Ammon's horn (tissue), 1 donor: ENCODE measurements around the gene TUFM.
"Not testable (repeated sequence)": the region's sequence is repeated elsewhere in the genome, so short reads cannot be mapped to it uniquely, and the experiment has no call there.

ENCODE experiments used
- DNase-seq: peaks from one replicate; pipeline ENCODE4 v3.0.0-alpha.2; 2016; ENCODE audit warnings: low spot score

Gene TUFM

GRCh38 chr16:28846080-28846932, at the start of gene TUFM:
TUFM (minus strand) TSS chr16:28846348; CDS start chr16:28846269, 79 bp downstream.
- DNase-seq, result peak; percentile 100

GRCh38 chr16:28895609-28896008, 49.5 kb upstream of the TUFM start:
- no peak for DNase-seq

- DNase-seq, result no peak
Observed at GRCh38 chr16:28893291-28893690, 47.1 kb upstream of the TUFM start.

GRCh38 chr16:28891964-28892890, 46.1 kb upstream of the TUFM start:
- no peak for DNase-seq

GRCh38 chr16:28890355-28890754, 44.2 kb upstream of the TUFM start:
- DNase-seq, result not testable (repeated sequence)

- no peak for DNase-seq
Observed at GRCh38 chr16:28886945-28887344, 40.8 kb upstream of the TUFM start.

- DNase-seq, result no peak
Observed at GRCh38 chr16:28884045-28884444, 37.9 kb upstream of the TUFM start.

- DNase-seq, result no peak
Observed at GRCh38 chr16:28883221-28883996, 37.3 kb upstream of the TUFM start.

GRCh38 chr16:28882551-28883160, 36.5 kb upstream of the TUFM start:
- no peak for DNase-seq

- not testable (repeated sequence) for DNase-seq
Observed at GRCh38 chr16:28881565-28881964, 35.4 kb upstream of the TUFM start.

- DNase-seq, result no peak
Observed at GRCh38 chr16:28880955-28881354, 34.8 kb upstream of the TUFM start.

GRCh38 chr16:28880589-28880915, 34.4 kb upstream of the TUFM start:
- DNase-seq, result no peak

- DNase-seq, result peak; percentile 84
Observed at GRCh38 chr16:28879841-28880588, 33.9 kb upstream of the TUFM start.

- no peak for DNase-seq
Observed at GRCh38 chr16:28879261-28879840, 33.2 kb upstream of the TUFM start.

GRCh38 chr16:28878083-28878926, 32.2 kb upstream of the TUFM start, which contains the start of gene ATP2A1:
ATP2A1 (plus strand) TSS chr16:28878488; CDS start chr16:28878672, 184 bp downstream.
- DNase-seq, result no peak

- DNase-seq, result no peak
Observed at GRCh38 chr16:28877655-28878000, 31.5 kb upstream of the TUFM start.

GRCh38 chr16:28876973-28877654, 31.0 kb upstream of the TUFM start:
- DNase-seq, result no peak

- no peak for DNase-seq
Observed at GRCh38 chr16:28876019-28876659, 30.0 kb upstream of the TUFM start.
